ENCODE data around the gene ZEB2. TPM values are rescaled to one million over a fixed set of nuclear protein-coding genes. Genes with fewer than 3 reads are reported as not detected.

Gene ZEB2
- total RNA-seq, 1 donor from 2014 or later, result 106 TPM

GRCh38 chr2:144454466-144455287 is 65.2 kb downstream of the ZEB2 start:
- Histone ChIP-seq H3K36me3 (no peaks in the 10 kb centered on the region), H3K27me3 (no peaks in the 10 kb centered on the region), H3K4me1 (peaks cover 54% of the 10 kb centered on the region), H3K9ac (no peak overlapping the region), H3K4me3 (no peak overlapping the region), H3K4me2 (peak overlapping the region; percentile 76), H3K79me2 (ENCODE audit: low read depth) (peaks cover 100% of the 10 kb centered on the region), H3F3A (ENCODE audit: low read depth) (peaks cover 34% of the 10 kb centered on the region), H3K27ac (peak overlapping the region; percentile 84), H4K20me1 (ENCODE audit: low read depth) (peaks cover 95% of the 10 kb centered on the region), H3K9me3 (ENCODE audit: low read depth) (no peaks in the 10 kb centered on the region), H2AFZ (replicated peaks) (no peak overlapping the region)
- Mint-ChIP-seq H3K9me3 (no peaks in the 10 kb centered on the region), H3K4me3 (no peak overlapping the region), H3K27ac (peak overlapping the region; percentile 46), H3K4me1 (peaks cover 83% of the 10 kb centered on the region), H3K27me3 (ENCODE audit: insufficient read depth, low read depth) (no peaks in the 10 kb centered on the region), H3K36me3 (peaks cover 2% of the 10 kb centered on the region)
- DNase-seq (ENCODE audit: low spot score), result no peak
- no peak for TF ChIP-seq CTCF (IDR thresholded peaks at IDR 0.05)

- TF ChIP-seq EZH2 (IDR thresholded peaks at IDR 0.05) (no peak), EZH2phosphoT487 (IDR thresholded peaks at IDR 0.05) (no peak), CTCF (IDR thresholded peaks at IDR 0.05) (no peak)
- Mint-ChIP-seq H3K27me3 (ENCODE audit: insufficient read depth, low read depth) (peaks cover under 1% of the 10 kb centered on the region), H3K9me3 (no peaks in the 10 kb centered on the region), H3K4me1 (peaks cover 83% of the 10 kb centered on the region), H3K27ac (peak overlapping the region; percentile 99), H3K36me3 (peaks cover 5% of the 10 kb centered on the region), H3K4me3 (peak overlapping the region; percentile 73)
- no peak overlapping the region for H3K4me3 ChIP-seq
- peaks cover 100% of the 10 kb centered on the region for H3K79me2 ChIP-seq (ENCODE audit: low read depth)
- no peaks in the 10 kb centered on the region for H3K9me3 ChIP-seq (ENCODE audit: low read depth)
- H3K27ac ChIP-seq, result peak overlapping the region; percentile 84
- peak overlapping the region; percentile 76 for H3K4me2 ChIP-seq
- peaks cover 37% of the 10 kb centered on the region for H3F3A ChIP-seq (ENCODE audit: low read depth)
- no peaks in the 10 kb centered on the region for H3K36me3 ChIP-seq
- H3K27me3 ChIP-seq, result no peaks in the 10 kb centered on the region
- DNase-seq (ENCODE audit: low spot score), result no peak
- H2AFZ ChIP-seq (replicated peaks), result no peak overlapping the region
- peaks cover 95% of the 10 kb centered on the region for H4K20me1 ChIP-seq (ENCODE audit: low read depth)
- H3K4me1 ChIP-seq, result peaks cover 59% of the 10 kb centered on the region
- H3K9ac ChIP-seq, result no peak overlapping the region
Observed at GRCh38 chr2:144453486-144454158, 66.3 kb downstream of the ZEB2 start.

GRCh38 chr2:144452989-144453336 is 67.0 kb downstream of the ZEB2 start:
- peaks cover 83% of the 10 kb centered on the region for H3K4me1 Mint-ChIP-seq
- H3K4me1 ChIP-seq, result peaks cover 59% of the 10 kb centered on the region

More at GRCh38 chr2:144452989-144453336, 67.0 kb downstream of the ZEB2 start:
- Histone ChIP-seq H3K9me3 (ENCODE audit: low read depth) (no peaks in the 10 kb centered on the region), H3K4me2 (peak overlapping the region; percentile 76), H3K36me3 (no peaks in the 10 kb centered on the region), H3F3A (ENCODE audit: low read depth) (peaks cover 37% of the 10 kb centered on the region), H3K27ac (peak overlapping the region; percentile 84), H3K27me3 (no peaks in the 10 kb centered on the region), H2AFZ (replicated peaks) (no peak overlapping the region), H3K9ac (no peak overlapping the region), H3K79me2 (ENCODE audit: low read depth) (peaks cover 100% of the 10 kb centered on the region), H3K4me3 (peak overlapping the region; percentile 29), H4K20me1 (ENCODE audit: low read depth) (peaks cover 94% of the 10 kb centered on the region)
- peaks cover 2% of the 10 kb centered on the region for H3K27me3 Mint-ChIP-seq (ENCODE audit: insufficient read depth, low read depth)
- H3K27ac Mint-ChIP-seq, result peak overlapping the region; percentile 99
- TF ChIP-seq EZH2phosphoT487 (IDR thresholded peaks at IDR 0.05) (no peak), CTCF (IDR thresholded peaks at IDR 0.05) (no peak), EZH2 (IDR thresholded peaks at IDR 0.05) (no peak)
- no peaks in the 10 kb centered on the region for H3K9me3 Mint-ChIP-seq
- H3K36me3 Mint-ChIP-seq, result peaks cover 5% of the 10 kb centered on the region
- DNase-seq (ENCODE audit: low spot score), result no peak
- H3K4me3 Mint-ChIP-seq, result peak overlapping the region; percentile 75
